NOMO-1 (cell line): ENCODE results near the gene DOK4.

Source experiments
- DNase-seq, 2 experiments: peaks; one replicate each; lab custom pipeline; 2025; ENCODE audit not compliant: unreplicated experiment in 2 of 2; lab: John Stamatoyannopoulos, UW

DOK4 gene

DNA sequence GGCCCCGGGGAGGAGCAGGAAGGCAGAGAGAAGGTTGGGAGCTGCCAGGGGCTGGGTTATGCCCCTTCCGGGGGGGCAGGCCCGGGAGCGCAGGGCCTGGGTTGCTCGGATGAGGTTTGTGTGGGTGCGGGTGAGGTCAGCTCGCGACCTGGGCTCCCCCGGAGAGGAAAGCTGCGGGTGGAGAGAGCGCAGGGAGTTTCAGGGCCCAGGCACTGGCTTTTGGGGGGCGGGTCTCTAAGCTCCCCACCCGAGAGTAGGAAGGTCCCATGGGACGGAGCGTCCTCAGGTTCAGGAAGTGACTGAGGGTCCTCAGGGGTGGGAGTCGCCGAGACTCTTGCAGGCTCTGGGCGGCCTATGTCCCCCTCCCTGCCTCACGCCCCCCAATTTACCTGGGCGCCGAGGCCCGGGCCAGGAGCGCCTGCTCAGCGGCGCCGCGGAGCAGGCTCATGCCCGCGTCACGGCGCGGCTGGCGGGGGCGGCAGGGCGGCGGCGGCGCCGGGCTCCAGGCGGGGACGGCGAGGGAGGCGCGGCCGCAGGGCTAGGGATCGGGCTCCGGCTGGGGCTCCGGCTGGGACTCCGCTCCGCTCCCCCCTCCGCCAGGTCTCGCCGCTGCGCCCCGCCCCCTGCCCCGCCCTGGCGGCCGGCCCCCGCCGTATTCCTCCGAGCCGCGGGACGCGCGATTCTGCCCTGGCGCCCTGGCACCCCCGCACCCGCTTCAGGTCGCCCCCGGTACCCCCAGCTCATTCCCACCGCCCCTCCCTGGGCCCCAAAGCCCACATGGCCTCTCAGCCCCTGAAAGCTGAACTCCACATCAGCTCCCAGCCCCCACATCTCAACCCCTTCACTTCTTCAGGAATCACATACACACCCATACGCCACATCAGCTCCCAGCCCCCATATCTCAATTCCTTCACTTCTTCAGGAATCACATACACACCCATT lies at the start of gene DOK4:
Gene DOK4, minus strand, starts transcription at position 578 of the 942 bp plus-strand sequence. CDS start 6,986 bp downstream, outside the sequence.
- DNase-seq: peak; percentile 43 to 68

DNA sequence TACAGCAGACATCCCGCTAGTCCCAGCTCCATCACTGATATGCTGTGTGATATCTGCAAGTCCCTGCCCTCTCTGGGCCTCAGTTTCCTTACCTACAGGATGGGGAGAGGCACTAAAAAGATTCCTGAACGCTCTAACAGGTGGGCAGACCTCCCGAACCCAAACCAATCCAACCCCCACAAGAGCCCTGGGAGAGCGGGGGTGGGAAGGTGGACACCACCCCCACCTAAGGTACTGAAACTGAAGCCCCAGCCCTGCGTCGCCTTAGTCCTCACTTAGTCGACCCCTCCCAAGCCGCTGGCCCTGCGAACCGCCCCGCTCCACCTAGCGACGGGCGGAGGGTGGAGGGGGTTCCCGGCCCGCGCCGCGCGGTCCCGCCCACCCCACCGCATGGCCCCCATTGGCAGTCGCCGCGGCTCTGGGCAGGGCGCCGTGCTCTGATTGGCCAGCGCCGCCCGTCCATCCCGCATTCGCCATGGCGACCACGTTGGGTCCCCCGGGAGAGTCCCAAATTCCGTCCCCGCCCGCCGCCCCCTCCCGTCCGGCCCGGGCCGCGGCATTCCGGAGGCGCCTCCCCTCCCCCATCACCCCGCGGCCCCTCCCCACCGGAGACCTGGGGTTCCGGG lies 49.5 kb upstream of the DOK4 start:
- peak; percentile 80 to 83 for DNase-seq

DNA sequence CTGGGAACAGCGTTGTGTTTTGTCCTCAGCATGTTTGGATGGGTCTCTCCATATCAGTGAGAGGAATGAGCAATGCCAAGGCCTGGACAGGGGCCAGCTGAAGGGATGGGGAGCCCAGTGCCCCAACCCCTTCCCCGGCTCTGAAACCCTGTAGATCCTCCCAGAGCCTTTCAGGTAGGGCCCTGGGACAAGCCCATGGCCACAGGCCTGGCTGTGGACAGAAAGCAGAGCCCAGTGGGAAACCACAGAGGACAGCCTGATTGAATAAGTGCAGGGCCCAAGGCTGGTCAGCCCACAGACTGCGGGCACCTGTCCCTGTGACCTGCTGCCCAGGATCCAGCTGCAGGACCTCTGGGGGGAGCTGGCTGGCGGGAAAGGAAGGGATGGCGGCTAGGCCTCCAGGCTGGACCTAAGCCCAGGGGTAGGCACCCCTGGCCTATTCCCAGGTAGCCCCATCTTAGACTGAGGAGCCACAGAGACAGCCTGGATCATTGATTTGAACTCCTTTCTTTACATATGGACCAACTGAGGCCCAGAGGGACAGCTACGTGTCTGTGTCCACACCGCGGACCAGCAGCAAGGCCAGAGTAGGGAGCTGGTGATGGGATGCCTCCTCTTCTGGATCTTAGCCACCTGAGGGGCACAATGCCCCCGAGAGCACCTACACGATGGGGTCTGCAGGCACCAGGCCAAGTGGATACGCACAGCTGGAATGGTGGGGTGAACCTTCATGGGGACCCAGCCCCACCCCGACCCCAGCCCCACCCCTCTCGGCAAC lies 48.8 kb upstream of the DOK4 start:
- no peak for DNase-seq

DNA sequence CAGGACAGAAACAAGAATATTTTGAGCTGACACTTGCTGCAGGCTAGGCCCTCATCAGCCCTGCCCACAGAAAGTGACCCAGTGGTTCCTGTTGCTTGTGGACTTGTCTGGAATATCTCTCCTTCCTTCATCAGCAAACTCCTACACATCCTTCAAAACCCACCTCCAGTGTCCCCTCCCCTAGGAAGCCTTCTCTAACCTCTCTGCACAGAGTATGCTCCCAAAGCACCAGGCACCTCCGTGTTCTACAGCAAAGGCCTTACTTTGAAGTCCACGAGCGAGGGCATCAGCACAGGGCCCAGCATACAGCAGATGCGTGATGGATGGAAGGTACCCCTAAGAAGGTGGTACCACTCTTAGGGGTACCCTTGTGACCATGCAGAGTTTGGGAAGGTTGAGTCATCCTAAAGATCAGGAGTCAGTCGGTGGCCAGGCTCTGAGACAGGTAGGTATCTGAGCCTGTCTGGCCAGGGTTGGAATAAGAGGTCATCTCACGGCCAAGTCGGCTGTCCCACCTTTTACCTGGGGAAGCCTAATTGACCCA lies 48.1 kb upstream of the DOK4 start:
- no peak for DNase-seq

DNA sequence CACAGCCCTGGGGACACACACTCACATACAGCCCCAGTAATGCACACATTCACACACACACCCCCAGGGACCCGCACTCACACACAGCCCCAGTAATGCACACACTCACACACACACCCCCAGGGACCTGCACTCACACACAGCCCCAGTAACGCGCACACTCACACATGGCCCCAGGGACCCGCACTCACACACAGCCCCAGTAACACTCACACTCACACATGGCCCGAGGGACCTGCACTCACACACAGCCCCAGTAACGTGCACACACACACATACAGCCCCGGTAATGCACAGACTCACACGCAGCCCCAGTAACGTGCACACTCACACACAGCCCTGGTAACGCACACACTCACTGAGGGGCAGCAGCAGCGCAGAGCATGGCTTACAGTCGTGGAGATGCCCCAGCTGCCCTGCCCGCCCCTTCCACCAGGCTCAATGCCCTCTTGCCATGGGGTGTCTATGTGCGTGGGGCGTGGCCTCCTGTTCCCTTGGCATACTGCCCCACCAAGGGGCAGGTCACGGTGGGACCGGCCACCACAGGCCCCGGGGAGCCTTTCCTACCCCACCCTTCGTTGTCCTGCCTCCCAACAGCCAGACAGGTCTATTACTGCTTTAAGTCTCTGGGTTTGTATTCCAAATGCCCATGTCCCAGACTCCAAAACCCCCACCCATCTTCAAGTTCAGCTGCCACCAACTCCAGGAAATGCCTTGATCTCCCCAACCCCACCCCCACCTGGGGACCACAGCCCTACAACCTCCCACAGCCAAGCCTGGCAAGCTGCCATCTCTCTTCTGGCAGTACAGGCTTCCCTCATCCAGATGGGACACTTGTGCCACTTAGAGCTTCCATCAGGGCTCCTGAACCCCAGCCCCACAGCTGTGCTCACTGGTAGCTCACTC lies 47.4 kb upstream of the DOK4 start:
- no peak for DNase-seq

DNA sequence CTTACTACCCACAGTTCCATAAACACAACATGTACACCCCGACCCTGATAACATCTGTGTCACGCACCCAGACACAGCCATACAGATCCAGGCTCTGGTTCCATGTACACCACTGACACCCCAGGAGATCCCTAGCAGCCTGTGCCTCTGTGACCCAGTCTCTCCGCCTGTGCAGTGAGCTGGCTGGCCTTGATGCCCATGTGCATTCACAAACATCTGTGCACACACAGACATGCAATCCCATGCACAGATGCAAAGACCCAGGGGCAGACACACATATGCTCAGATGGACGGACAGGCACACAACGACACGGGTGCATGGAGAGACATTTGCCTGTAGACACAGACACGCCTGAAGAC lies 46.0 kb upstream of the DOK4 start:
- no peak for DNase-seq

DNA sequence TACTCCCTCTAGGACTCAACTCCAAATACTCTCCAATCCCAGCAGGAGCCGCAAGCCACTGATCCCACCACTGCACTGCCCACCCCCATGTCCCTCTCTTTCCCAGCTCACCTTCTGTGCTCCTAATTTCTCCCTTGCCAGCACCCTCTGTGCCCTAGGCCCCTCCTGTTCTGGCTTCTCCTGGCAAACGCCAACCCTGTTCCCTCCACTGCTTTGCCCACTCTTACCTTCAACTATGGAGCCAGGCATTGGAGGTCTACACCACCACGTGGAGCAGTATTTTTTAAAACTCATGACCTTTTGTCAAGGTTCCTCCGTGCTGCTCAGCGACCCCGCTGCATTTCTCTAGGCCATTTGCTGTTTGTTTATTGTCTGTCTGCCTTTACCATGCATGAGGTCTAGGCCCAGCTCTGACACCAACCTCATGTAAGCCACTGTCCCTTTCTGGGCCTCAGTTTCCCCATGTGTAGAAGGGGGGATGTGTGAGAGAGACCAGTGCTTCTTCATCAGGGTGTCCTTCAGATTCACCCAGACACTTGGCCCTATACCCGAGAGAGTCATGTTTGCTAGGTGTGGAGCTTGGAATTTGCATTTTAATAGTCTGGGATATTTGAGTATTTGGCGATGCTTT lies 45.5 kb upstream of the DOK4 start:
- DNase-seq: no peak

DNA sequence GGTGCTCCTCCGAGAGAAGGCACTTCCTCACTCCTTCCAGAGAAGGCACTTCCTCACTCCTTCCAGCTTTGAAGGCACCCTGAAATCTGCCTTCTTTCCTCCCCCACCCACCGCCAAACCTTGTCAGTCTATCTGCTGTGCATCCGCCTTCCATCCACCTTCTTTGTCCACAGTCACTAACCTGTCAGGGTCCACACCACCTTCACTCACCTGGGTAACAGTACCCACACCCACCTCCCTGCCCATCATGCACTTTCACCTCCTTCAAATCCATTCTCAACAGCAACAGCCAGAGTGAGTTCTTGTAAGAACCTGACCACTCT lies 44.9 kb upstream of the DOK4 start:
- DNase-seq: no peak

DNA sequence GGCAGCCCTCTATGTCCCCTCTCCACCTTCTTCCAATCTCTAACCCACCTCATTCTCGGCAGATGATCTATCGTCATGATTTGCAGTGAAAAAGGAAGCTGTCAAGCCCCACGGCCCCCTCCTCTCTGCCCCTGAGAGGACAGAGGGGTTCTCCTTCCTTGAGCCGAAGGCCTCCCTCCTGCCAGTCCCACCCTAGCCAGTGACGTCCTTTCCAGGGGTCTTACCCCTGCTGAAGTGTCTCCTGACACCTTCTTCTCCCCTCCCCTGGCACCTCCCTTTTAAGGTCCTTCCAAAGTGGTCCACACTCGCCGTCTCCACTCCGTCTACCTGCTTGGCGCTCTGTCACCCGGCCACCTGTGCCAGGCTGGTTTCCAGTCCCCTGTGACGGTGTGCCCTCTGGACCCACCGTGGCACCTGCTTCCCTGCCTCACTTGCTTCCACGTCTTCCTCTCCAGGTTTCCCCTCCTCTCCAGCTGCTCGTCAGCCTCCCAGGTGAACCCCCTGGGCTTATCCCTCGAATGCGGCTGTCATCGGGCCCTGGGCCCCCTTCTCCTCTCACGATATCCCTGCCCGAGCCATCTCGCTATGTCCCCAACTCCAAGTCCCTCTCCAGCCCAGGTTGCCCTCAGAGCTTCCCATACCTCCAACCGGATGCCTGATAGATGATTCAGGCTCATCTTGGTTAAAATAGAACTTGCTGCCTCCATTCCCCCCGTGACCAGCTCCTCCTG lies 44.4 kb upstream of the DOK4 start:
- no peak for DNase-seq

DNA sequence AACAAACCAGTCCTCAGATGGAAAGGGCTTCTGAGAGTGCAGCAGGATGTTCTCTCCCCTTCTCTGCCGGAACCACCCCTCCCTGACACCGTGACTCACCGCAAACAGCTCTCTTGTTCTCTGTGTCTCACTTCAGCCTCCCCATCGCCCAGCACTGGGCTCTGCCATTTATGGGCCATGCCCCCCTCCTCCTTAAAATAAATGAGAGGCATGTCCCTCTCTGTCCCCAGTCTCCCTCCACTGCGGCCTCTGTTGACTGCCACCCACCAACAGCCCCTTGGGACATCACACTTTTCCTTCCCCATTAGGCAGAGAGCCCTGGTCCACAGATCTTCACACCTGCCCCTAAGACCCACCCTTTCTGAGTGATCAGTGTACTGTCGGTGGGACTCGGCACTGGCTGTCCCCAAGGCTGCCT lies 43.8 kb upstream of the DOK4 start:
- DNase-seq: peak; percentile 8 to 34

DNA sequence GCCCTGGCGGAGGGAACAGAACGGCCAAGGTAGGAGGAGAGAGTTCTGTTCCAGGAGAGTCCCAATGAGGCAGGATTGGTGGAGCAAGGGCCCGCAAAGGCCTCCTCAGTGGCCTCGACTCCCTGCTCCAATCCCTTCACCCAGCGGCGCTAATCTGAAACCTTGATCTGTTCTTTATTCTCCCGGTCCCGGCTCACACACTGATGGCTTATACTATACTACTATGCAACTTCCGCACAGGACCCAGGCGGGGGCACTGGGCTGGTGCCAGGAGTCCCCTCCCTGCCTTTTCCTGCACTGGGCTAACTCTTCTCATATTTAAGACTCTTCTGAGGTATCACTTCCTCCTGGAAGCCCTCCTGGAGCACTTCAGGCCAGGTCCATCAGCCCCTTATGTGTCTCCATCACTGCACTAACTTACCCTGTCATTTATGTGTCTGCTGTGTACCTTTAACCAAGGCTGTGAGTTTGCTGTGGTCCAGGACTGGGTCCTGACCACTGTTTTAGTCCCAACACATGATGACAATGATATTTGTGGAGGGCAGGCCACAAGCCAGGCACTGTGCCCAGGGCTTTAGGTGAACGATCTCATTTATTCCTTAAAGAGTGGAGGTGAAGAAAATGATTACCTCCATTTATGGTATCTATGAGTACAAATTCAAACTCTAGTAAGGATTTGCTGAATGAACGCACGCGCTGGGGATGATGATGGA lies 43.3 kb upstream of the DOK4 start:
- DNase-seq: no peak

DNA sequence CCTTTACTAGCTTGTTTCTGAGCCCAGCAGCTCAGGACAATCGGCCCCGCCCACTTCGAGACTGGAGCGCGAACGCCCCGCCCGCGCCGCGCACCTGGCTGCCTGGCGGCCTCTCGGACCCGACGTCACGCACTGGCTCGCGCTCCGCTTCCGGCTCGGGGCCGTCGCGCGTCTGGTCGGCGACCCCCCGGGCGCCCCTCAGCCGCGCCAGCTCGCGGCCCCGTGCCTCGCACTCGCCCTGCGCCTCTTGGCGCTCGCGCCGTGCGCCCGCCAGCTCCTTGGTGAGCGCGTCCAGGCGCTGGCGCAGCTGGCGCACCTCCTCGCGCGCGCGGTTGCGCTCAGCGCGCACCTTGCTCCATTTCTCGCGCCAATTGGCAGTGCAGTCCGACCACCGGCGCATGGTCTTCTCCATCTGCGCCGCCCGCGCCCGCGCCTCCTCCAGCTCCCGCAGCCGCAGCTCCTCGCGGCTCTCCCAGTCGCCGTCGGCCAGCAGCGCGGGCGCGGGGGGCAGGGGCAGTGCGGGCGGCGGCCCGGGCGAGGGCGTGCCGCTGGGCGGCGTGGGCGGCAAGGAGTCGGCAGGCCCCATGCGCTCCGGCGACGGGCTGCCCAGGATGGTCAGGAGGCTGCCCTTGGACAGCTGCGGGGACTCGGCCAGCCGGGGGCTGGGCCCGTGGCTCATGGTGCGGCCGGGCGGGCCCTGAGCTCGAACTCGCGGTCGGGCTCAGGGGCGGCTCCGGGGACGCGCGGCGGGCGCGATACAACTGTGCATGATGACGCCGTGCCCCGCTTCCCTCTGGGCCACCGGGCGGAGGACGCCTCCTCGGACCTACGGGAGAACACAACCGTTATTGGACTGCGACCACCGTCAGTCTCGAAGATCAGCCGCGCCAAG lies 42.5 kb upstream of the DOK4 start:
- DNase-seq: no peak

DNA sequence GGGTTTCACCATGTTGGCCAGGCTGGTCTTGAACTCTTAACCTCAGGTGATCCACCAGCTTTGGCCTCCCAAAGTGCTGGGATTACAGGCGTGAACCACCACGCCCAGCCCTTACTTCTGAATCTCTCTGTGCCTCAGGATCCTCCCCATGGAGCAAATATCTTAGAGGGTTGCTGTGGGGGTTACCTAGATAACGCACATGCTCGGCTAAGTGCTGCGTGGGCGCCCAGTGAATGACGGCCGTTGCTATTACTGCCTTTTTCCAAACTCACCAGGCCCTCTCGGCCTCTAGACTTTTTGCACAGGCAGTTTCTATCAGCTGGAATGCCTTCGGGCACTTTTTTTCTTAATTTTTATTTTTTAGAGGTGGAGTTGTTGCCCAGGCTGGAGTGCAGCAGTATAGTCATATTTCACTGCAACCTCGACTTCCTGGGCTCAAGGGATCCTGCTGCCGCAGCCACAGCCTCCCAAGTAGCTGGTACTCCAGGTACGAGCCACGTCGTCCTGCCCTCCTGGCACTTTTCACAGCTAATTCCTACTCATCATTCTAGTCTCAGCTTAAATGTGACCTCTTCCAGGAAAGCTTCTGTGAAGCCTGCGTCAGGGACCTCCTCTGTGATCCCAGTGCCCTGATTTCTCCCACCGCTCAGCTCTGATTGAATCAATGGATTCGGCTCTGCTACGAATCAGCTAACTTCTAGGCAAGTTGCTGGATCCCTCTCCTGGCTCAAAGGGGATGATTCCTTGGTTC lies 41.5 kb upstream of the DOK4 start:
- DNase-seq: no peak

DNA sequence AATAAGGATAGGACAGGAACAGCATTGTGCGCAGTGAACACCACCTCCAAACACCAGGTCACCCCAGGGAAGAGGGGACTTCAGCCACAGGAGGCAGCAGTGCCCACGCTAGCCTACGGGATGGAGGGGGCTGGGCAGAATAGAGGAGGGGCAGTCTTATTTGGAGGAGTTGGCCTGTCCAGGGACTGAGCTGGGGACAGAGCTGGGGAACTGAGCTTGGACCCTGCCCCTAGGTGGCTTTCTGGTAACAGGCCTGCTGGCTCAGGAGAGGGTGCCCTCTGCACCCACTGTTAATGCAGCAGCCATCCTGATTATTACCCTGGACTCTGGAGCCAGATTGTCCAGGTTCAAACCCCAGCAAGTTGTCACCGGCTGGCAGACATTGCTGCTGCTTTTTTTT lies 40.7 kb upstream of the DOK4 start:
- no peak for DNase-seq

DNA sequence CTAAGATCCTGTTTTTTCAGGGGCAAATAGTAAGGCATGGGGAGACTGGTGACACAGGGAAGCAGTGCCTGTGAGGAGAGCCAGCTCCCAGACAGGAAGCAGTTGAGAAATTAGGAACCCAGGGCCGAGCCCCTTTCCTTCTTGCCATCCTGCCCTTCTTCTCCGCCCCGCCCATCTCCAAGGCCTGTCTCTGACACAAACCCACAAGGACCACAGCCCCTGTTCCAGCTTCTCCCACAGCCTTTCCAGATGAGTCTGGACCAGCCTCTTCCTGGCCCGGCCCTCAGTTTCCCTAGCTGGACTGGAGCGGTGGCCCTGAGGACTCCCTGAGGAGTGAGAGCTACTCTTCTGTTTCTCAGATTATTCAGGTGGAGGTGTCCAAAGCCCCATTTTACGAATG lies 40.2 kb upstream of the DOK4 start:
- no peak for DNase-seq

DNA sequence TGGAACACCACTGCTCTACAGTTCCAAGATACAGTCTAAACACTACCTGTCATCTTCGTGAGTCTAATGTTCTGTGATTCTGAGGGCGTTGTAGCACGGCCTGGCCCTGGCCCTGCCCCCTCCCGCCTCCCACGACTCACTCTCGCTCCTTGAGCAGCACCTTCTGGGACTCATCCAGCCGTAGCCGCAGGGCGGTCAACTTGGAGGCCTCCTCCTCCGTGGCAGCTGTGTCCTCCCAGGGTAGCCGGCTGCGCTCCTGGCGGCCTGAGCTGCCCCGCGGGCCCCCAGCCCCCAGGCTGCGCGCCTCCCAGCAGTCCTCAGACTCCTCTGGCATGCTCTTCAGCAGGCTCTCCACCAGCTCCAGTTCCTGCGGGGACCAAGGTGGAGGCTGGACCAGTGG lies 39.5 kb upstream of the DOK4 start:
- no peak for DNase-seq

DNA sequence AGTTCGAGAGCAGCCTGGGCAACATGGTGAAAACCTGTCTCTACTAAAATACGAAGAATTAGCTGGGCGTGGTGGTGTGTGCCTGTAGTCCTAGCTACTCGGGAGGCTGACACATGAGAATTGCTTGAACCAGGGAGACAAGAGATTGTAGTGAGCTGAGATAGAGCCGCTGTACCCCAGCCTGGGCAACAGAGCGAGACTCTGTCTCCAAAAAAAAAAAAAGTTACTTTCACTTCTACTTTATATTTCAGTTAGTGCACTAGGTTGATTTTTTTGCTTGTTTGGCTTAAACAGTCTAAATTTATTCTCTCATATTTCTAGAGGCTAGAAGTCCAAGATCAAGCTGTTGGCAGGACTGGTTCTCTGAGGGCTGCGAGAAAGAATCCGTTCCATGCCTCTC lies 36.7 kb upstream of the DOK4 start:
- DNase-seq: no peak
